Muscle layer of duodenum (tissue), 2 donors: ENCODE results near the gene FAM228B.

Experiments used
- H3K27ac ChIP-seq: one replicate; pipeline ENCODE4 v1.7.0; 2013; ENCODE audit warnings: mild to moderate bottlenecking, low read length
- H3K27me3 ChIP-seq: one replicate; pipeline ENCODE4 v1.7.0; 2013; ENCODE audit warnings: low read depth, mild to moderate bottlenecking, control low read depth, low read length
- H3K36me3 ChIP-seq, 2 donors: one replicate each; pipeline ENCODE4 v1.7.0; 2013; ENCODE audit warnings: low read length in 2 of 2, control low read depth in 1 of 2, mild to moderate bottlenecking in 1 of 2; ENCODE audit not compliant: insufficient read depth in 2 of 2, control insufficient read depth in 1 of 2
- H3K4me1 ChIP-seq, 2 donors: one replicate each; pipeline ENCODE4 v1.7.0; 2013; ENCODE audit warnings: low read length in 2 of 2, mild to moderate bottlenecking in 2 of 2, control low read depth in 1 of 2, moderate library complexity in 1 of 2; ENCODE audit not compliant: insufficient read depth in 2 of 2, control insufficient read depth in 1 of 2
- H3K4me3 ChIP-seq, 2 donors: one replicate each; pipeline ENCODE4 v1.7.0; 2013; ENCODE audit warnings: low read length in 2 of 2, low read depth in 1 of 2, mild to moderate bottlenecking in 1 of 2
- H3K9me3 ChIP-seq, 2 donors: one replicate each; pipeline ENCODE4 v1.7.0; 2013; ENCODE audit warnings: low read length in 2 of 2, control low read depth in 1 of 2, mild to moderate bottlenecking in 1 of 2; ENCODE audit not compliant: control insufficient read depth in 1 of 2
- donor health status: healthy.

Gene FAM228B

DNA sequence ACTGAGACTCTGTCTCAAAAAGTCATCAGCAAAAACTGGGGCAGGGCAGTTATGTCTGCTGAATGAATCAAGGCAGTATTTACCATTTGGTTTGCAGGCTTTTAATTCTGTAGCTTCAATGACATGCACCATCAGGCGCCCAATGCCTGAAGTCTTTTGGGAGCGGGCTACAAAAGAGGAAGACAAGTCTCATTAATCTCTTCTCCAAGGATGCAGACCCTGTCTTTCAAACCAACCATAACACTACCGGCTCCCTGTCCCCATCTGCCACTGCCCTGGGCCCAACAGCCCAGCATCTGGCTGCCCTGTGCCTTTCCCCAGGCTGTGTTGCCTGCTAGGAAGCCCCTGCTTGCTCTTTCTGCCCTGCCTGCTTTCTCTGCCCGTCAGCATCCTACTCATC is 81.9 kb downstream of the FAM228B start:
- Histone ChIP-seq H3K4me1 (no peaks in the 10 kb centered on the region), H3K27me3 (no peaks in the 10 kb centered on the region), H3K27ac (no peak overlapping the region), H3K9me3 (no peaks in the 10 kb centered on the region), H3K36me3 (peaks cover 41 to 73% of the 10 kb centered on the region in 2 donors), H3K4me3 (no peak overlapping the region)

DNA sequence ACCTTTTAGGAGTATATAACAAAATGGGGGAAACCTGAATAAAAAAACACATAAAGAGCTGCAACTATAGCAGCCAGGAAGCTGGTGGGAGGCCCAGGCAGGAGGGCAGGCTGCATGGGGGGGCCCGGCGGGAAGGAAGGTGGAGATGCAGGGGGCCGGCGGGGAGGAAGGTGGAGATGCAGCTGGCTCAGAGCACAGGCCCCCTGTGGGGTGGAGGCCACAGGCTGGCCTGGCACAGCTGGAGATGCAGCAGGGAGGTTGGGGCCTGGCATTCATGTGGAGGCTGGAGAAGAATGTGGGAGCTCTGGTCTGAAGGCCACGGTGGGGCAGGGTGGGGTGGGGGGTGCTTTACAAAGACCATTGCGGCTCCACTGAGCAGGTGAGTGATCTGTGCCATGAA is 83.0 kb downstream of the FAM228B start:
- H3K36me3 ChIP-seq, result peaks cover 45 to 74% of the 10 kb centered on the region in 2 donors

DNA sequence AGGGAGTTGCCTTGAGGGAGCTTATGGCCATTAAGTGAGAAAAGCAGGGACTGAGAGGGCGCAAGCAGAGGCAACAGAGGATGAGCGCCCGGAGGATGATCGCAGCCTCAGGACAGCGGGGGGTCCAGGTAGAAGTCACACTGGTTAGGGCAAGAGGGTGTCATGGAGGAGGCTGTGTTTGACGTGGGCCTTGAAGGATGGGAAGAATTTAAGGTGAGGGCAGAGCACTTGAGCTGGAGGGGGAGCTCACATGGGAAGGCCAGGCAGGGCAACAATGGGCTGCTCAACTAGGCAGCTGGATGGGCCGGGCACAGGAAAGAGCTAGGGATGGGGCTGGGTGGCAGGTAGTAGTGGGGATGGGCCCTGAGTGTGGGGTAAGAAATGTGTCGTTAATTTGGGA is 83.4 kb downstream of the FAM228B start:
- H3K4me3 ChIP-seq, result no peak overlapping the region
- H3K4me1 ChIP-seq, result no peaks in the 10 kb centered on the region
- no peaks in the 10 kb centered on the region for H3K9me3 ChIP-seq
- no peaks in the 10 kb centered on the region for H3K27me3 ChIP-seq
- peaks cover 46 to 75% of the 10 kb centered on the region in 2 donors for H3K36me3 ChIP-seq
- no peak overlapping the region for H3K27ac ChIP-seq

More for the DNA sequence above, 83.0 kb downstream of the FAM228B start:
- no peak overlapping the region for H3K4me3 ChIP-seq
- no peaks in the 10 kb centered on the region for H3K4me1 ChIP-seq
- H3K9me3 ChIP-seq, result no peaks in the 10 kb centered on the region
- H3K27ac ChIP-seq, result no peak overlapping the region
- no peaks in the 10 kb centered on the region for H3K27me3 ChIP-seq

DNA sequence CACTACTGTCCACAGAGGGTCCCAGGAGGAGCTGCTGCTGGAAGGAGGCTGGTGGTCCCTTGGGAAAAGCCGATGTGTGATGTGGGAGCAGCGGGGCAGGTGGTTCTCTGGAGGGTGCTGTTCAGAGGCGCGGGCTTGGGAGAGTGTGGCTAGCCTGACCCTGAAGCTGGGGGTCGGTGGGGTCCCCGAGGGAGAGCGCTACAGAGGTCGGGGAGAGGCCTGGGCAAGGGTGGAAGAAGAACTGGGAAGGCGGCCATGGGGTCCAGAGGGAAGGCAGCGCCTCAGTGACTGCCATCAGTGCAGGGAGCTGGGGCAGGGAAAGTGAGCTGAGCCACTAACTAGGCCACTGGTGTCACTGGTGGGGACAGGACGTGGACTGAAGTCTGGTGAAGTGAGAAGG is 84.1 kb downstream of the FAM228B start:
- no peaks in the 10 kb centered on the region for H3K9me3 ChIP-seq
- H3K36me3 ChIP-seq, result peaks cover 53 to 81% of the 10 kb centered on the region in 2 donors
- no peak overlapping the region for H3K27ac ChIP-seq
- no peak overlapping the region for H3K4me3 ChIP-seq
- no peaks in the 10 kb centered on the region for H3K27me3 ChIP-seq
- no peaks in the 10 kb centered on the region for H3K4me1 ChIP-seq

DNA sequence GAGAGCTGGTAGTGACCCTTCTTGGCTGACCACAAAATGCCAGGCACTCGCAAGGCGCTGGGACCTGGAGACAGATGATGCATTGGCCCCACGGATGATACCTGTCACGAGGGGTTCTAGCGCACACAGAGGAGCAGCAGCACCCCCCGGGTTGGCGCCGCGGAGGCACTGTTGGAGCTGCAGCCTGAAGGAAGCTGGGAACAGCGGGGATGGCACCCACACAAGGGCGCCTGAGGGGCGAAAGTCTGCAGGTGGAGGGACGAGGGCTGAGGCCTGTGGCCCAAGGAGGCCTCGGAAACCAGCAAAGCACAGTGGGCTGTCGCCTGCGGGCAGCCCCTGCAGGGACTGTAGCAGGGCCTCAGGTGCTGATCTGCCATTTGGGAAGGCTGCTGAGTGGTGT is 85.2 kb downstream of the FAM228B start:
- H3K9me3 ChIP-seq, result no peaks in the 10 kb centered on the region
- H3K27ac ChIP-seq, result no peak overlapping the region
- no peak overlapping the region for H3K4me3 ChIP-seq
- H3K27me3 ChIP-seq, result no peaks in the 10 kb centered on the region
- no peaks in the 10 kb centered on the region for H3K4me1 ChIP-seq
- H3K36me3 ChIP-seq, result peaks cover 59 to 80% of the 10 kb centered on the region in 2 donors

DNA sequence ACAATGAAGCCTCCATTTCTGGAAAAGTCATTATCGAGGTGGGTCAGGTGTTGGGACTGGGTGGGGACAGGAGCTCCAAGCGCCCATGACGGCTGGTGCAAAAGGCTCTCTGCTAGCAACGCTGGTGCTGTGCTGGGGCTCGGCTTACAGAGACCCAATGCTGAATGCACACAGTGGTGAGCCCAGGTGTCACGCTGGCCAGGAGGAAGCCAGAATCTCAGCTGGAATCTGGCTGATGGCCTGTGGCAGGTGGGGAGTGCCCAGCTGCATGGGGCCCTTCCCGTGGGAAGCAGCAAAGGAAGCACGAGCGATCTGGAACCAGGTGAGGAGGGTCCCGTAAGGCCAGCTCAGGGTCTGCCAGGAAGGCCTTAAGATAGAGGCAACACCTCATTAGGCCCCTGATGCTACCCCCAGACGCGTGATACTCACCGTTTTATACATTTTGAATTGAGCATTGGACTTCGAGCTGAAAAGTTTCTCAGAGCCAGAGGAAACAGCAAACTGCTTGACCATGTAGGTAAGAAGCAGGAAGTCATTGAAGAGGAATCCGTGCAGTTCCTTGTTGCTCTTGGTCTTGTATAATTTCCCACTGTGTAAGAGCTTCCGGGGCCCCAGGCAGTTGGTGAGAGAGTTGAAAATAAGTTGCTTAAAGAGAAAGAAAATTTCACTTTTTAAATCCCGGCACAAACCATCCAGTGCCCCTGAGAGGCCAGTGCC is 86.3 kb downstream of the FAM228B start:
- H3K27me3 ChIP-seq, result no peaks in the 10 kb centered on the region
- no peaks in the 10 kb centered on the region for H3K4me1 ChIP-seq
- H3K36me3 ChIP-seq, result peaks cover 49 to 71% of the 10 kb centered on the region in 2 donors
- no peak overlapping the region for H3K4me3 ChIP-seq
- H3K27ac ChIP-seq, result no peak overlapping the region
- H3K9me3 ChIP-seq, result no peaks in the 10 kb centered on the region

DNA sequence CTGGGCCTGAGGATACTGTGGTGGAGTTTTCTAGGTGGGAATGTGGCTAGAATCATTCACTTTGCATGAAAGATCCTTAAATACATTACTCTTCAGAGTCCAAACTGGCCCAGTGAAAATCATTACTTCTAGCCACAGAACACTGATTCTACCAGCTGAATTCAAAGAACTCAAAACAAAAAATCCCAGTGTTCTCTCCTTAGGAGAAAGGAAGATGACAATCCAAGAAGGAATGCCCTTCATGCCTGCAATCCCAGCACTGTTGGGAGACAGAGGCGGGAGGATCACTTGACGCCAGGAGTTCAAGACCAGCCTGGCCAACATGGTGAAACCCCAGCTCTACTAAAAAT is 86.8 kb downstream of the FAM228B start:
- H3K4me3 ChIP-seq, result no peak overlapping the region
- no peaks in the 10 kb centered on the region for H3K27me3 ChIP-seq
- peaks cover 44 to 69% of the 10 kb centered on the region in 2 donors for H3K36me3 ChIP-seq
- no peak overlapping the region for H3K27ac ChIP-seq
- H3K4me1 ChIP-seq, result no peaks in the 10 kb centered on the region
- H3K9me3 ChIP-seq, result no peaks in the 10 kb centered on the region

DNA sequence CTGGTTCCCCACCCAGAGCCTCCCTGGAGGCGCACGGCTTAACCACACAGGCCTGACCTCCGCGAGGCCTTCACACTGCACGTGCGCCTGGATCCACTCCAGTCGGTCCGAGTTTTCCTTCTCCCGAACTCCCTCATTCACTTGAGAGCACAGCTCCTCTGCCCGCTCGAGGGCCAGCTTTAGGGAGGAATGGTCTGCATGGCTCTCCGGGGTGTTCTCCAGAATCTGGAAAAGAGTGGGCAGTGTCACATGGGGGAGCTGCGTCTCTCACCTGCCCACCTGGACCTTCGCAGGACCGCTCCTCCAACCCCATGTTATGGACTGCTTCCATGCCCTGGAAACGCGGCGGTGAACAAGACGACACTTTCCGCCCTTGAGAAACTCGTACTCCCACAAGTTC is 87.5 kb downstream of the FAM228B start:
- no peak overlapping the region for H3K4me3 ChIP-seq
- peaks cover 42 to 71% of the 10 kb centered on the region in 2 donors for H3K36me3 ChIP-seq
- H3K27me3 ChIP-seq, result no peaks in the 10 kb centered on the region
- no peak overlapping the region for H3K27ac ChIP-seq
- no peaks in the 10 kb centered on the region for H3K9me3 ChIP-seq
- H3K4me1 ChIP-seq, result no peaks in the 10 kb centered on the region

DNA sequence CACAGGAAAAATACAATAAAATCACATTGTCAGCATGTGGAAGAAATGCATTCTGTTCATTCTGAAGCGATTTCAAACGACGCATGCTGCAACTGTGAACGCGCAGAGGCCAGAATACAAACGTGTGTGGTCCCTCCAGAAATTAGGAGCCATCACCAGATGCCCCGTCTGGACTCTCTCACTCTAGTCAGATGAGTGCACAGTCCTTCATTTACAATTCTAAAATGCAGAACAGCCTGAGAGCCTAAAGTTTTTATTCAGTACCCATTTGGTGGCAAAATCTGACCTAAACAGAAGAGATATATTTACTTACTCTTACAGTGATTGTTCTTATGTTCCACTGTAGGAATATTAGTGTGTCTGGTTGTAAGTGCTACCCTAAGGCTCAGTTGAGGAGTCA is 88.1 kb downstream of the FAM228B start:
- H3K4me3 ChIP-seq, result no peak overlapping the region
- no peak overlapping the region for H3K27ac ChIP-seq
- H3K36me3 ChIP-seq, result peaks cover 47 to 74% of the 10 kb centered on the region in 2 donors
- no peaks in the 10 kb centered on the region for H3K9me3 ChIP-seq
- no peaks in the 10 kb centered on the region for H3K27me3 ChIP-seq
- no peaks in the 10 kb centered on the region for H3K4me1 ChIP-seq

DNA sequence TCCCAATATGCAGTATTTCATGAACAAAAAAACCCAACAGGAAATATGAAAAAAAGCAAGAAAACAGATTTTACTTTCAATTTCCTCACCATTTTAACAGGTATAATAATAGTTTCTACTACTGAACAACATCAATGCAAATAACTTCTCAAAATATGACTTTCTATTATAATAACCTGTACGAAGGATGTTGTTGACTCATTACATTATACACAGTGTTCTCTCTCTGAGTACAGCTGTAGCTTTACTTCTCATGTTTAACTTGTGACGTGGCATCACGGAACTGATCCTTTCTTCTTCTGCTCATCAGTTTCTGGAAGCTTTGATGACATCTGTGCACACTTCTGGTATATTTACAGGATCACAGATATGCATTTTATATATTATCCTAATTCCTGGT is 91.6 kb downstream of the FAM228B start:
- peaks cover 49 to 68% of the 10 kb centered on the region in 2 donors for H3K36me3 ChIP-seq

More for the DNA sequence above, 91.6 kb downstream of the FAM228B start:
- H3K4me1 ChIP-seq, result no peaks in the 10 kb centered on the region
- no peaks in the 10 kb centered on the region for H3K9me3 ChIP-seq
- H3K27me3 ChIP-seq, result no peaks in the 10 kb centered on the region
- no peak overlapping the region for H3K27ac ChIP-seq
- H3K4me3 ChIP-seq, result no peak overlapping the region
